GM12878 (cell line): ENCODE results near the gene FGF19. TPM values are rescaled to one million over a fixed set of nuclear protein-coding genes. Genes with fewer than 3 reads are reported as not detected.

Experiments
- ATAC-seq: fragments of 200-7000 bp; cut with Tn5 transposase; 3 replicates; pipeline ENCODE4 v1.9.1; 2020; ENCODE audit warnings: mild to moderate bottlenecking, moderate library complexity
- BruUV-seq: library from RNA; stranded (reverse); fragments of 400-500 nt; replicated peaks from 2 replicates; lab custom pipeline; 2021; lab: Mats Ljungman, UMichigan
- CTCF ChIA-PET: fragments of 300-600 bp; sonication (Branson Sonifier 250); formaldehyde crosslinking; extraction: SDS; loops from one replicate; lab custom pipeline; 2021; ENCODE audit warnings: inconsistent platforms; lab: Yijun Ruan, JAX
- POLR2A ChIA-PET: fragments of 350-600 bp; formaldehyde crosslinking; extraction: SDS; loops from one replicate; lab custom pipeline; 2021; ENCODE audit warnings: inconsistent platforms; lab: Charles Lee
- RAD21 ChIA-PET: fragments of 300-600 bp; sonication (Branson Sonifier 250); formaldehyde crosslinking; loops from one replicate; lab custom pipeline; 2023; ENCODE audit warnings: antibody characterized with exemption; ENCODE audit not compliant: unreplicated experiment; lab: Charles Lee
- SMC1A ChIA-PET: fragments of 300-600 bp; sonication (Branson Sonifier 250); formaldehyde crosslinking; loops from one replicate; lab custom pipeline; 2023; ENCODE audit not compliant: unreplicated experiment, uncharacterized antibody; lab: Charles Lee
- DNase-seq: peaks from one replicate; pipeline ENCODE4 v3.0.0-alpha.2; 2011; ENCODE audit warnings: low read depth, low spot score
- FAIRE-seq: peaks from 3 replicates; lab custom pipeline; 2011; peaks lifted over from hg19 to GRCh38; lab: Jason Lieb, UNC
- H2AFZ ChIP-seq: 2 replicates; pipeline ENCODE4 v1.6.0; 2011; ENCODE audit warnings: low read depth, low read length, control low read depth; ENCODE audit not compliant: control insufficient read depth
- H3K27ac ChIP-seq: 2 replicates; pipeline ENCODE4 v1.5.1; 2011; ENCODE audit warnings: control low read depth; ENCODE audit not compliant: control insufficient read depth, insufficient read depth
- H3K27me3 ChIP-seq, 2 experiments: replicated peaks in 1 of 2; 2 replicates each; pipeline versions ENCODE4 v1.6.0 to v1.6.1; 2011; ENCODE audit warnings: low read length in 1 of 2; ENCODE audit not compliant: control insufficient read depth in 2 of 2, insufficient read depth in 2 of 2
- H3K36me3 ChIP-seq, 2 experiments: 2 replicates each; pipeline ENCODE4 v1.5.1; 2011; ENCODE audit warnings: low read length in 1 of 2; ENCODE audit not compliant: control insufficient read depth in 2 of 2, insufficient read depth in 2 of 2
- H3K4me1 ChIP-seq: 2 replicates; pipeline ENCODE4 v1.6.1; 2011; ENCODE audit warnings: mild to moderate bottlenecking, low read length, moderate library complexity, mixed read lengths; ENCODE audit not compliant: control insufficient read depth, insufficient read depth
- H3K4me2 ChIP-seq: 2 replicates; pipeline ENCODE4 v1.6.0; 2011; ENCODE audit warnings: control low read depth; ENCODE audit not compliant: control insufficient read depth, insufficient read depth
- H3K4me3 ChIP-seq: fragments of 200-600 bp; sonication (generic); 2 replicates; pipeline ENCODE4 v1.5.1; 2016
- H3K79me2 ChIP-seq: 2 replicates; pipeline ENCODE4 v1.6.0; 2011; ENCODE audit warnings: low read length; ENCODE audit not compliant: control insufficient read depth, insufficient read depth
- H3K9ac ChIP-seq: 2 replicates; pipeline ENCODE4 v1.8.0; 2011; ENCODE audit warnings: low read length, control low read depth, mixed read lengths; ENCODE audit not compliant: control insufficient read depth, insufficient read depth
- H3K9me3 ChIP-seq: replicated peaks from 3 replicates; pipeline ENCODE4 v1.5.1; 2011; ENCODE audit warnings: mild to moderate bottlenecking, low read length; ENCODE audit not compliant: control insufficient read depth, insufficient read depth
- H4K20me1 ChIP-seq: 2 replicates; pipeline ENCODE4 v1.6.0; 2011; ENCODE audit not compliant: control insufficient read depth, insufficient read depth
- BRCA1 ChIP-seq: IDR thresholded peaks from 2 replicates; pipeline ENCODE4 v1.6.1; 2011; ENCODE audit warnings: low read depth, low read length, improper control_type of control experiment
- CHD1 ChIP-seq: IDR thresholded peaks from 2 replicates; pipeline ENCODE4 v1.6.1; 2012; ENCODE audit warnings: low read depth, low read length, improper control_type of control experiment
- HDAC2 ChIP-seq: fragments of 200-600 bp; sonication (generic); IDR thresholded peaks from 2 replicates; pipeline ENCODE4 v1.6.1; 2017
- MTA2 ChIP-seq: fragments of 450-650 bp; IDR thresholded peaks from 2 replicates; pipeline ENCODE4 v1.6.1; 2016; ENCODE audit warnings: low read depth, mild to moderate bottlenecking, moderate library complexity
- NBN ChIP-seq: fragments of 450-650 bp; IDR thresholded peaks from 2 replicates; pipeline ENCODE4 v1.6.1; 2016
- NRF1 ChIP-seq: conservative IDR thresholded peaks from 2 replicates; pipeline ENCODE4 v1.6.1; 2011; ENCODE audit warnings: mild to moderate bottlenecking, low read depth, low read length, improper control_type of control experiment
- RAD51 ChIP-seq: fragments of 450-650 bp; IDR thresholded peaks from 2 replicates; pipeline ENCODE4 v1.6.1; 2016; ENCODE audit warnings: moderate library complexity, mild to moderate bottlenecking, inconsistent platforms
- RCOR1 ChIP-seq: conservative IDR thresholded peaks from 2 replicates; pipeline ENCODE4 v1.6.1; 2012; ENCODE audit warnings: low read depth, low read length, improper control_type of control experiment
- RELB ChIP-seq: fragments of 450-650 bp; IDR thresholded peaks from 2 replicates; pipeline ENCODE4 v1.6.1; 2017; ENCODE audit warnings: low read depth, mild to moderate bottlenecking, moderate library complexity
- SIN3A ChIP-seq: IDR thresholded peaks from 2 replicates; pipeline ENCODE4 v1.6.1; 2012; ENCODE audit warnings: low read depth, low read length, improper control_type of control experiment
- SMAD1 ChIP-seq: fragments of 450-650 bp; IDR thresholded peaks from 2 replicates; pipeline ENCODE4 v1.6.1; 2018; ENCODE audit warnings: mild to moderate bottlenecking, low read depth; ENCODE audit not compliant: partially characterized antibody
- ZNF207 ChIP-seq: fragments of 450-650 bp; IDR thresholded peaks from 2 replicates; pipeline ENCODE4 v1.6.1; 2014; ENCODE audit warnings: antibody characterized with exemption, mild to moderate bottlenecking, borderline replicate concordance
- WGBS: methylation state at CpG from one replicate; pipeline ENCODE4 v1.1.6; 2016; ENCODE audit warnings: low lambda C conversion rate; ENCODE audit not compliant: insufficient replicate concordance, insufficient coverage; ENCODE audit errors: missing lambda C conversion rate; 5-methylcytosine and 5-hydroxymethylcytosine counted together
- in situ Hi-C: fragments of 300-500 bp; cut with MboI; formaldehyde crosslinking; loops from 9 replicates; pipeline ENCODE4 v1.14.3; 2018; ENCODE audit warnings: mixed read lengths
- intact Hi-C: fragments of 100-400 bp; cut with micrococcal nuclease; formaldehyde crosslinking; loops from one replicate; pipeline ENCODE4 v1.14.2; 2022; ENCODE audit not compliant: unreplicated experiment
- polyA plus RNA-seq, 11 experiments: library from polyadenylated mRNA; depleted of rRNA in 4 of 11; unstranded in 6 of 11; stranded (reverse) in 5 of 11; fragments of >200 nt; fragmentation: Nextera tagmentation in 4 of 11; fragmentation: Illumina TruSeq in 1 of 11; extraction: Ambion mirVana in 4 of 11; extraction: Trizol in 1 of 11; gene quantifications; 1 replicate in 1 of 11; 2 replicates in 10 of 11; pipeline versions ENCODE4 v1.2.1 to v1.2.3, GENCODE V29; 2011 to 2016; ENCODE audit warnings: inconsistent platforms in 2 of 11, missing spikeins in 2 of 11, low read depth in 1 of 11
- total RNA-seq, 4 experiments: library from RNA; depleted of rRNA in 3 of 4; stranded (reverse); fragments of >200 nt in 3 of 4; fragmentation: Illumina TruSeq in 1 of 4; extraction: Trizol in 1 of 4; gene quantifications; 2 replicates each; pipeline versions ENCODE4 v1.2.1 to v1.2.3, GENCODE V29; 2013 to 2021
- TF ChIP-seq, protein P1 (sequence below): fragments of 450-650 bp; IDR thresholded peaks from 2 replicates; pipeline ENCODE4 v1.6.1; 2016; ENCODE audit warnings: mild to moderate bottlenecking

Gene FGF19
- total and polyA plus RNA-seq, 10 of the 15 experiments (the other 5 are each of a cell fraction or from before 2014, with no cell fraction given): 0.08 TPM; not detected in 9

- no peak for ATAC-seq
Observed at GRCh38 chr11:69708736-69709401, 5.0 kb upstream of the FGF19 start.

DNA sequence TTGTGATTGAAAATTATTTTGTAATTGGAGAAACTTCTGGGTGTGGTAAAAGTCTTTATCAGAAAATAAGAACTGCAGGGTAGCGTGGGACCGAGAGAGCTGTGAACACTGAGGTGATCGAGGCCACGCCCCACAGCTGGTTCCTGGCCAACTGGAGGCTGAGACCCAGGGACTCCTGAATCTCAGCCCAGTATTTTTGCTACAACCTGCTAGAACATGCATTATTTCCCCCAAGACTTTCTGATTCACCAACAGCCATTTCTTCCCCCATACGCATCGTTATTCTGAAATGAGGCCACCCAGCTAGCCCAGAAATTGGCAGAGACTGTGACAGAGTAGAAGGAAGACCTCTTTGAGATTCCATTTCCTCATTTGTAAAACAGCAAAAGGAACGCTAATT is 3.4 kb upstream of the FGF19 start:
- no peak overlapping the region for H3K4me3 ChIP-seq
- TF ChIP-seq ZNF207 (no peak), RCOR1 (no peak), BRCA1 (no peak), SMAD1 (no peak), CHD1 (no peak), MTA2 (no peak), RELB (no peak), SIN3A (no peak), NRF1 (no peak)
- TF ChIP-seq, protein P1, sequence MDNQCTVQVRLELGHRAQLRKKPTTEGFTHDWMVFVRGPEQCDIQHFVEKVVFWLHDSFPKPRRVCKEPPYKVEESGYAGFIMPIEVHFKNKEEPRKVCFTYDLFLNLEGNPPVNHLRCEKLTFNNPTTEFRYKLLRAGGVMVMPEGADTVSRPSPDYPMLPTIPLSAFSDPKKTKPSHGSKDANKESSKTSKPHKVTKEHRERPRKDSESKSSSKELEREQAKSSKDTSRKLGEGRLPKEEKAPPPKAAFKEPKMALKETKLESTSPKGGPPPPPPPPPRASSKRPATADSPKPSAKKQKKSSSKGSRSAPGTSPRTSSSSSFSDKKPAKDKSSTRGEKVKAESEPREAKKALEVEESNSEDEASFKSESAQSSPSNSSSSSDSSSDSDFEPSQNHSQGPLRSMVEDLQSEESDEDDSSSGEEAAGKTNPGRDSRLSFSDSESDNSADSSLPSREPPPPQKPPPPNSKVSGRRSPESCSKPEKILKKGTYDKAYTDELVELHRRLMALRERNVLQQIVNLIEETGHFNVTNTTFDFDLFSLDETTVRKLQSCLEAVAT: no peak

More at GRCh38 chr11:69708736-69709401, 5.0 kb upstream of the FGF19 start:
- no peaks in the 10 kb centered on the region for H3K36me3 ChIP-seq
- ChIA-PET CTCF (no interaction called here), SMC1A (interaction anchor here (0.5 kb wide), 1 partner anchor 12 kb away, joined by 3 read pairs; no protein-coding TSS in a partner anchor), RAD21 (no interaction called here), POLR2A (no interaction called here)
- no peak for FAIRE-seq
- DNase-seq: no peak
- no peaks in the 10 kb centered on the region for H3K79me2 ChIP-seq
- H4K20me1 ChIP-seq: no peaks in the 10 kb centered on the region
- no peaks in the 10 kb centered on the region for H3K4me1 ChIP-seq
- no peak overlapping the region for H3K4me3 ChIP-seq
- BruUV-seq: no TSS peak
- intact Hi-C loops (no loop called here), in situ Hi-C loops (no loop called here)
- H3K27ac ChIP-seq: no peak overlapping the region
- H2AFZ ChIP-seq: no peak overlapping the region
- TF ChIP-seq NBN (no peak), HDAC2 (no peak), RAD51 (no peak), MTA2 (no peak)
- TF ChIP-seq, all 136 proteins: peak for 0
- WGBS: 39% methylated on average over 15 of the region's 15 CpGs
- Histone ChIP-seq H3K4me2 (no peak overlapping the region), H3K9me3 (no peaks in the 10 kb centered on the region; the same call in 2 of the 3 replicates), H3K27me3 (peaks cover 5 to 9% of the 10 kb centered on the region in 2 experiments; a peak in 3 of 4 replicates), H3K9ac (no peak overlapping the region)

More for the DNA sequence above, 3.4 kb upstream of the FGF19 start:
- H3K27me3 ChIP-seq: peaks cover 5 to 11% of the 10 kb centered on the region in 2 experiments
- ChIA-PET POLR2A (no interaction called here), RAD21 (no interaction called here), SMC1A (no interaction called here), CTCF (no interaction called here)
- intact Hi-C loops: no loop called here
- ATAC-seq (no peak), DNase-seq (no peak), FAIRE-seq (no peak)
- no TSS peak for BruUV-seq
- no peak overlapping the region for H3K9ac ChIP-seq
- in situ Hi-C loops: no loop called here
- no peak overlapping the region; the same call in 1 of the 2 replicates for H3K4me2 ChIP-seq
- no peaks in the 10 kb centered on the region for H4K20me1 ChIP-seq
- no peak overlapping the region for H2AFZ ChIP-seq
- no peaks in the 10 kb centered on the region; the same call in 2 of the 3 replicates for H3K9me3 ChIP-seq
- no peaks in the 10 kb centered on the region for H3K79me2 ChIP-seq
- H3K27ac ChIP-seq: no peak overlapping the region
- H3K4me1 ChIP-seq: no peaks in the 10 kb centered on the region
- no peaks in the 10 kb centered on the region for H3K36me3 ChIP-seq
- WGBS: 53% methylated on average over 7 of the region's 7 CpGs
